Measurements from ENCODE around the gene ZNF350. TPM values are rescaled to one million over a fixed set of nuclear protein-coding genes. Genes with fewer than 3 reads are reported as not detected.

ZNF350 gene
- total and polyA plus RNA-seq, 2 donors = 10.0 to 14.9 TPM

DNA sequence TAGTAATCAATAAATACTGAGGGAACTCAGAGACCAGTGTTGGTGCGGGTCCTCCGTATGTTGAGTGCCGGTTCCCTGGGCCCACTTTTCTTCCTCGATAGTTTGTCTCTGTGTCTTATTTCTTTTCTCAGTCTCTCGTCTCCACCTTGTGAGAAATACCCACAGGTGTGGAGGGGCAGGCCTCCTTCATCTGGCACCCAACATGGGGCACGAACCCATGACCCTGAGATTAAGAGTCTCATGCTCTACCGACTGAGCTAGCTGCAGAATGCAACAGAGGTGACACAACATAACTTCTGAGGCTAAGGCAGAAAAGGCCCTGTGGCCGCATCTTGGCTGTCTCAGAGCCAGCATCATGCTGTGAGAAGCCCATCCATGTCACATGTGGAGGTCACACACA, 64.7 kb downstream of the ZNF350 start:
- Histone ChIP-seq H3K27me3 (ENCODE audit: control insufficient read depth in 2 of 2, insufficient read depth in 1 of 2, low read length in 1 of 2) (no peaks in the 10 kb centered on the region), H3K4me3 (ENCODE audit: low read length in 2 of 2) (no peak overlapping the region), H3K27ac (ENCODE audit: low read depth in 1 of 2, low read length in 1 of 2) (no peak overlapping the region), H3K4me1 (ENCODE audit: control insufficient read depth in 2 of 2, insufficient read depth in 2 of 2, low read length in 2 of 2) (no peaks in the 10 kb centered on the region), H3K36me3 (ENCODE audit: control insufficient read depth in 2 of 2, insufficient read depth in 2 of 2, low read length in 1 of 2) (no peaks in the 10 kb centered on the region), H3K9me3 (ENCODE audit: control insufficient read depth in 2 of 2, insufficient read depth in 1 of 2, low read length in 1 of 2) (peaks cover 8 to 22% of the 10 kb centered on the region in 2 donors)
- whole genome bisulfite sequencing = 95% methylated on average over 8 of the region's 8 CpGs
- no peak for DNase-seq (ENCODE audit: low read depth in 6 of 9, low spot score in 9 of 9)

DNA sequence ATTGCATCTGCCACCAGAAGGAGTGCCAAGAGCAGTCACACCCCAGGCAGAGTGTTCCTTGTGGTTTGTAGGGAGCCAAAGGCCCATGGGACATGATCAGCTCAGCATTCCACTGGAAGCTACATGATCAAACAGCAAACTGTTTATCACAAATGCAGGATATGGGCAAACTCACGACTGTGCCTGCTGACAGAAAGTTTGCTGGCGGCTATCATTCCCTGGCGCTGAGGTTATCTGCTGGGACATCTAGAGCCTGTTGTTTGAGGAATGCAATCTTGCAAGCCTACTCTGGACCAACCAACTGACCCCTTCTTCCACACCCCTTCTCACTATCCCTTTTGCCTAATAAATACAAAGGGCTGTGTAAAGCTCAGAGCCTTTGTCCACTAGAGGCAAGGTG, 67.0 kb downstream of the ZNF350 start:
- H3K4me3 ChIP-seq (ENCODE audit: low read length in 2 of 2) = no peak overlapping the region
- no peak for DNase-seq (ENCODE audit: low read depth in 6 of 9, low spot score in 9 of 9)
- 94% methylated on average over 3 of the region's 3 CpGs for WGBS
- H3K9me3 ChIP-seq (ENCODE audit: control insufficient read depth in 2 of 2, insufficient read depth in 1 of 2, low read length in 1 of 2) = peaks cover 9 to 22% of the 10 kb centered on the region in 2 donors
- no peaks in the 10 kb centered on the region for H3K36me3 ChIP-seq (ENCODE audit: control insufficient read depth in 2 of 2, insufficient read depth in 2 of 2, low read length in 1 of 2)
- H3K27me3 ChIP-seq (ENCODE audit: control insufficient read depth in 2 of 2, insufficient read depth in 1 of 2, low read length in 1 of 2) = no peaks in the 10 kb centered on the region
- no peak overlapping the region for H3K27ac ChIP-seq (ENCODE audit: low read depth in 1 of 2, low read length in 1 of 2)
- no peaks in the 10 kb centered on the region for H3K4me1 ChIP-seq (ENCODE audit: control insufficient read depth in 2 of 2, insufficient read depth in 2 of 2, low read length in 2 of 2)

DNA sequence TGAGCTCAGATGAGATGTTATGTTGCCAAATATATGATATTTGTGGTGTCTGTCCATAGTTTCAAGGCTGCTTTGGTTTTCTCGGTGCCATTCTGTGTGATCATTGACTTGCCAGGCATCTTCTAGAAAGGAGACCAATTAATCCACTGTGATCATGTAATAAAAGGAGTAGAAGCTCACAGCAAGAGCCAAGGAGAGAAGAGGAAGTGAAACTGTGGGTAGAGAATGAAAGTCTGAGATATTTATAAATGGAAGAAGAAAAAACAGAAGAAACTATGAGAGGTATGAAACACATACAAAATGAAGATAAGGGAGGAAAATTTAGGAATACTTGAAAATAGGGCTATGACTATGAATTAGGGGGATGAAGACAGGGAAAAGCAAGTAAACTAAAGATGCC, 70.5 kb downstream of the ZNF350 start:
- WGBS = 97% methylated on average over 1 of the region's 1 CpG
- DNase-seq (ENCODE audit: low read depth in 6 of 9, low spot score in 9 of 9) = no peak
- Histone ChIP-seq H3K27ac (ENCODE audit: low read depth in 1 of 2, low read length in 1 of 2) (no peak overlapping the region), H3K4me3 (ENCODE audit: low read length in 2 of 2) (no peak overlapping the region), H3K9me3 (ENCODE audit: control insufficient read depth in 2 of 2, insufficient read depth in 1 of 2, low read length in 1 of 2) (peaks cover 4 to 10% of the 10 kb centered on the region in 2 donors), H3K27me3 (ENCODE audit: control insufficient read depth in 2 of 2, insufficient read depth in 1 of 2, low read length in 1 of 2) (no peaks in the 10 kb centered on the region), H3K36me3 (ENCODE audit: control insufficient read depth in 2 of 2, insufficient read depth in 2 of 2, low read length in 1 of 2) (no peaks in the 10 kb centered on the region), H3K4me1 (ENCODE audit: control insufficient read depth in 2 of 2, insufficient read depth in 2 of 2, low read length in 2 of 2) (no peaks in the 10 kb centered on the region)

DNA sequence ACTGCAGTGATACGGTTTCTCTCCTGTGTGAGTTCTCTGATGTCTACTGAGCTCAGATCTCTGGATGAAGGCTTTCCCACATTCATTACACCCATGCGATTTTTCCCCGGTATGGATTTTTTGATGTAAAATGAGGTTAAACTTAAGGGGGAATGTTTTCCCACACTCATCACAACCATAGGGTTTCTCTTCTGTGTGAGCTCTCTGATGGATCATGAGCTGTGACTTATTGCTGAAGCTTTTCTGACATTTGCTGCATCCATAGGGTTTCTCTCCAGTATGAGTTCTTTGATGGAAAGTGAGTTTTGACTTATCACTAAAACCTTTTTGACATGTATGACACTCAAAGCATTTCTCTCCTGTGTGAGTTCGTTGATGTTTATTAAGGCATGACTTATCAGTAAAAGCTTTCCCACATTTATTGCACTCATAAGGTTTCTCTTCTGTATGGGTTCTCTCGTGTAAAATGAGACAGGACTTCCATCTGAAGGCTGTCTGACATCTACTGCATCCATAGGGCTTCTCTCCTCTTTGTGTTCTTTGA, 71.2 kb downstream of the ZNF350 start:
- 82% methylated on average over 5 of the region's 5 CpGs for WGBS

More for the DNA sequence above, 71.2 kb downstream of the ZNF350 start:
- H3K4me1 ChIP-seq (ENCODE audit: control insufficient read depth in 2 of 2, insufficient read depth in 2 of 2, low read length in 2 of 2) = no peaks in the 10 kb centered on the region
- no peak overlapping the region for H3K4me3 ChIP-seq (ENCODE audit: low read length in 2 of 2)
- H3K27me3 ChIP-seq (ENCODE audit: control insufficient read depth in 2 of 2, insufficient read depth in 1 of 2, low read length in 1 of 2) = no peaks in the 10 kb centered on the region
- DNase-seq (ENCODE audit: low read depth in 6 of 9, low spot score in 9 of 9) = no peak
- H3K9me3 ChIP-seq (ENCODE audit: control insufficient read depth in 2 of 2, insufficient read depth in 1 of 2, low read length in 1 of 2) = peaks cover 2 to 10% of the 10 kb centered on the region in 2 donors
- H3K27ac ChIP-seq (ENCODE audit: low read depth in 1 of 2, low read length in 1 of 2) = no peak overlapping the region
- H3K36me3 ChIP-seq (ENCODE audit: control insufficient read depth in 2 of 2, insufficient read depth in 2 of 2, low read length in 1 of 2) = no peaks in the 10 kb centered on the region

Other genes starting within 250 kb of the ZNF350 start
- gene FPR1, start 235.0 kb downstream of the ZNF350 start, total RNA-seq = 3.6 TPM
- gene FPR1, start 235.0 kb downstream of the ZNF350 start, polyA plus RNA-seq = 4.7 TPM
- gene FPR2, start 225.7 kb downstream of the ZNF350 start, total RNA-seq = 1.2 TPM
- 1.4 TPM for gene FPR2, start 225.7 kb downstream of the ZNF350 start, polyA plus RNA-seq
- 14.1 TPM for gene FPR3, start 191.7 kb downstream of the ZNF350 start, total RNA-seq
- gene FPR3, start 191.7 kb downstream of the ZNF350 start, polyA plus RNA-seq = 7.8 TPM
- gene ZNF577, start 98.9 kb downstream of the ZNF350 start, total RNA-seq = 11.4 TPM
- 30.2 TPM for gene ZNF577, start 98.9 kb downstream of the ZNF350 start, polyA plus RNA-seq
- 14.4 TPM for gene ZNF649, start 81.8 kb downstream of the ZNF350 start, total RNA-seq
- gene ZNF649, start 81.8 kb downstream of the ZNF350 start, polyA plus RNA-seq = 6.2 TPM
- gene ZNF613, start 59.4 kb downstream of the ZNF350 start, total RNA-seq = 7.9 TPM
- gene ZNF613, start 59.4 kb downstream of the ZNF350 start, polyA plus RNA-seq = 5.2 TPM
- 6.9 TPM for gene ZNF615, start 21.4 kb upstream of the ZNF350 start, total RNA-seq
- gene ZNF615, start 21.4 kb upstream of the ZNF350 start, polyA plus RNA-seq = 5.3 TPM
- gene ZNF614, start 41.5 kb upstream of the ZNF350 start, total RNA-seq = 8.6 TPM
- 5.7 TPM for gene ZNF614, start 41.5 kb upstream of the ZNF350 start, polyA plus RNA-seq
- gene ZNF432, start 62.0 kb upstream of the ZNF350 start, total RNA-seq = 6.9 TPM
- 16.2 TPM for gene ZNF432, start 62.0 kb upstream of the ZNF350 start, polyA plus RNA-seq
- gene ZNF841, start 108.9 kb upstream of the ZNF350 start, total RNA-seq = 6.4 TPM
- 13.7 TPM for gene ZNF841, start 108.9 kb upstream of the ZNF350 start, polyA plus RNA-seq
- 6.6 TPM for gene ZNF616, start 153.1 kb upstream of the ZNF350 start, total RNA-seq
- 5.2 TPM for gene ZNF616, start 153.1 kb upstream of the ZNF350 start, polyA plus RNA-seq
- 13.1 TPM for gene ZNF836, start 184.8 kb upstream of the ZNF350 start, total RNA-seq
- 13.3 TPM for gene ZNF836, start 184.8 kb upstream of the ZNF350 start, polyA plus RNA-seq
- gene PPP2R1A, start 203.2 kb upstream of the ZNF350 start, total RNA-seq = 92.4 TPM
- gene PPP2R1A, start 203.2 kb upstream of the ZNF350 start, polyA plus RNA-seq = 95.2 TPM